Measurements from ENCODE around the gene YY1. TPM values are rescaled to one million over a fixed set of nuclear protein-coding genes. Genes with fewer than 3 reads are reported as not detected.
"Not testable (repeated sequence)": the region's sequence is repeated elsewhere in the genome, so short reads cannot be mapped to it uniquely, and the experiment has no call there.

YY1 gene
- total RNA-seq, 1 donor from 2014 or later, result 41.9 TPM

DNA sequence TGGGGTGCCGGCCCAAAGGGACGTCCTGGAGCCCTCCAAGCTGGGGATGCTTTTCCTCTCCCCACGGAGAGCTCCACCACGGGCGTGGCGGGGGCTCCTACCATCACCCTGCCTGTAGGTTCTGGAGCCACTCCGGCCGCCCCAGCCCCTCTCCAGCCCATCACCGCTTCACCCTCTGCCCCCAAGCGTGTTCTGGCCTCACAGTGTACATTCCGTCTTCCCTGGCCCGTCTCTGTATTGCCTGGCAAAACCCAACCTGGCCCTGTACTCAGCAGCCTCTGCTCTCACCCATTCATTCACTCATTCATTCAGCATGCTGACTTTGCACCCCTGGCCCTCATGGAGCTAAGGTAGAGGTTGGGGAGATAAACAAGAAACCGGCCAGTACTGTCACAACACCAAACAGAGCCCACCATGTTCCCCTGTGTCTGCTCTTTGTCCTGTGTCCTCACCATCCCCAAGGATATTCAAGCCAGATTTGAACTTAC is 47.0 kb downstream of the YY1 start:
- TF ChIP-seq, protein P1, sequence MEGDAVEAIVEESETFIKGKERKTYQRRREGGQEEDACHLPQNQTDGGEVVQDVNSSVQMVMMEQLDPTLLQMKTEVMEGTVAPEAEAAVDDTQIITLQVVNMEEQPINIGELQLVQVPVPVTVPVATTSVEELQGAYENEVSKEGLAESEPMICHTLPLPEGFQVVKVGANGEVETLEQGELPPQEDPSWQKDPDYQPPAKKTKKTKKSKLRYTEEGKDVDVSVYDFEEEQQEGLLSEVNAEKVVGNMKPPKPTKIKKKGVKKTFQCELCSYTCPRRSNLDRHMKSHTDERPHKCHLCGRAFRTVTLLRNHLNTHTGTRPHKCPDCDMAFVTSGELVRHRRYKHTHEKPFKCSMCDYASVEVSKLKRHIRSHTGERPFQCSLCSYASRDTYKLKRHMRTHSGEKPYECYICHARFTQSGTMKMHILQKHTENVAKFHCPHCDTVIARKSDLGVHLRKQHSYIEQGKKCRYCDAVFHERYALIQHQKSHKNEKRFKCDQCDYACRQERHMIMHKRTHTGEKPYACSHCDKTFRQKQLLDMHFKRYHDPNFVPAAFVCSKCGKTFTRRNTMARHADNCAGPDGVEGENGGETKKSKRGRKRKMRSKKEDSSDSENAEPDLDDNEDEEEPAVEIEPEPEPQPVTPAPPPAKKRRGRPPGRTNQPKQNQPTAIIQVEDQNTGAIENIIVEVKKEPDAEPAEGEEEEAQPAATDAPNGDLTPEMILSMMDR (conservative IDR thresholded peaks at IDR 0.05; ENCODE audit: low read depth, low read length), result no peak
- peak overlapping the region; percentile 87 for H3K4me3 ChIP-seq (ENCODE audit: low read depth, low read length)
- no peak for DNase-seq (ENCODE audit: low read depth)

GRCh38 chr14:100286484-100287191 is 47.7 kb downstream of the YY1 start:
- TF ChIP-seq, protein P1 (conservative IDR thresholded peaks at IDR 0.05; ENCODE audit: low read depth, low read length), result no peak
- no peak for DNase-seq (ENCODE audit: low read depth)
- no peak overlapping the region for H3K4me3 ChIP-seq (ENCODE audit: low read depth, low read length)

DNA sequence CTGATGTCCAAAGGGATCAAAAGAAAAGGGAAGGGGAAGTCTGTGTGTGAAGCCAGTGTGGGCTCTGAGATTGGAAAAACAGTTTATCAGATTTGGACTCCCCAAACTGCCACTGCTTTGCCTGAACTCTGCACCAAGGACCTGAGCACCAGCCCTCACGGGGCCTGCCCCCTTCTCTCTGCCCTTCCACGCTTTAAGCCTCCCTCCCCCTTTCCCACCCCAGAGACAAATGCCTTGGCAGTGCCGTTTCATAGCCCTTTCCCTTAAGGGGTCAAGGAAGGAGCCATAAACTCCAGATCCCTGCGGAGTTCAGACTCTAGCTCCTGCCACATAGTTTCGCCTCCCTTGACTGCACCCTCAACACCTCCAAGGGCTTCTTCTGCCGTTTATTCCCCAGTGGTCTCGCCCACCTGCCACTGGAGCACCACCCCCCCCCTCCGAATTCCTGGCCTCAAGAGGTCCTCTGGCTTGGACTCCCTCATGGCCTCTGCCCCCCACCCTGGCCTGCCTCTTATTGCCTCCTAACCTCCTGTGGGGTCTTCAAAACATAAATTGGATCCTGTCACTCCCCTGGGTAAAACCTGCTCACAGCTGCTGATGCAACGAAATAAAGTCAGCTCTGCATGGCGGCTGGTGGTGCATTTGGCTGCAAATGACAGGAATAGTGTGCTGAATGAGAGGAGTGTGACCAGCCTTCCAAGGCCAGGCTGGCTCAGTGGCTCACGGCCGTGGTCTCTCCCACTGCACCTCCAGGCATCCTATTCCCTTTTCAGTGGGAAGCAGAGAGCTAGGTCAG is 48.5 kb downstream of the YY1 start:
- TF ChIP-seq, protein P1 (conservative IDR thresholded peaks at IDR 0.05; ENCODE audit: low read depth, low read length), result no peak
- DNase-seq (ENCODE audit: low read depth), result no peak
- no peak overlapping the region for H3K4me3 ChIP-seq (ENCODE audit: low read depth, low read length)

DNA sequence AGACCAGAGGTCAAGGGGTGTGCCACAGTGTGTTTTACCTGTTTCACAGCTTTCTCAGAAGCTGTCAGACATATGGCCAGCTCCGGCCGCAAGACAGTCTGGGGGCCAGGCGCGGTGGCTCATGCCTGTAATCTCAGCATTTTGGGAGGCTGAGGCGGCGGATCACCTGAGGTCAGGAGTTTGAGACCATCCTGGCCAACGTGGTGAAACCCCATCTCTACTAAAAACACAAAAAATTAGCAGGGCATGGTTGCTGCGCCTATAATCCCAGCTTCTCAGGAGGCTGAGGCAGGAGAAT is 49.0 kb downstream of the YY1 start:
- H3K4me3 ChIP-seq (ENCODE audit: low read depth, low read length); DNase-seq (ENCODE audit: low read depth): not testable (repeated sequence)

- H3K4me3 ChIP-seq (ENCODE audit: low read depth, low read length), result no peak overlapping the region
- TF ChIP-seq, protein P1 (conservative IDR thresholded peaks at IDR 0.05; ENCODE audit: low read depth, low read length), result no peak
- no peak for DNase-seq (ENCODE audit: low read depth)
Observed at GRCh38 chr14:100288382-100289185, 49.6 kb downstream of the YY1 start.

DNA sequence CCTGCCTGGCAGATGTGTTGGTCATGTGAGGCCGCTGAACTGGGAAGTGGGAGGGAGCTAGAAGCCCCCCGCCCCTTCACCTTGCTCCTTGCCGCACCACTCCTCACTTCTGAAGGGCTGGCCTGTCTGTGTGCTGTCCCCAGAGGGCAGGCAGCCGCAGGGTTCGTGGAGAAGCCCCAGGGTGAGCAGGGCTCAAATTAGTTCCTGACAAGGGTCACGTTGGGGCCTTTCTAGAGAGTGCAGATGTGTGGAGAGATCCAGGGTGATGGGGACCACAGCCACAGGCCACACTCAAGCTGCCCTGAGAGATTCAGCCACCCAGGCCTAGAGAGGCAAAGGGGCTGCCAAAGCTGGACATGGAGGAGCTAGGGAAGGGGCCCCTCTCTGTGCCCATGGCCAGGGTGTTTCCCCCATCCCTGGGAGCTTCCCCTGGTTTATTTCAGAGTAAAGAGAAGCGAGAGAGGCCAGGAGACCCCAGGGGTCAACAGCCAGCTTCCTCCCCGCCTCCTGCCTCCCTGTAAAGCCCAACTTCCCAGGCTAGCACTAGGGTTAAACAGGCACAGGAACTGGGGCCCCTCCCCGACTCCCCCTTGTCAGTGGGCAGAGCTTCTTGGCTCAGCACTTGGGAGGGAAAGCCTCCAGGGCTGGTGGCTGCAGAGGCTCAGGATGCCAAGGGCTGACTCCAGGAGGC is 51.1 kb downstream of the YY1 start:
- TF ChIP-seq, protein P1 (conservative IDR thresholded peaks at IDR 0.05; ENCODE audit: low read depth, low read length), result no peak
- DNase-seq (ENCODE audit: low read depth), result no peak
- no peak overlapping the region for H3K4me3 ChIP-seq (ENCODE audit: low read depth, low read length)

Measured in epithelial cell of proximal tubule (primary cell).